ENCODE measurements around the gene IL17REL.

GRCh38 chr22:50057278-50058060 is 44.9 kb upstream of the IL17REL start:
- TF ChIP-seq, protein P1, sequence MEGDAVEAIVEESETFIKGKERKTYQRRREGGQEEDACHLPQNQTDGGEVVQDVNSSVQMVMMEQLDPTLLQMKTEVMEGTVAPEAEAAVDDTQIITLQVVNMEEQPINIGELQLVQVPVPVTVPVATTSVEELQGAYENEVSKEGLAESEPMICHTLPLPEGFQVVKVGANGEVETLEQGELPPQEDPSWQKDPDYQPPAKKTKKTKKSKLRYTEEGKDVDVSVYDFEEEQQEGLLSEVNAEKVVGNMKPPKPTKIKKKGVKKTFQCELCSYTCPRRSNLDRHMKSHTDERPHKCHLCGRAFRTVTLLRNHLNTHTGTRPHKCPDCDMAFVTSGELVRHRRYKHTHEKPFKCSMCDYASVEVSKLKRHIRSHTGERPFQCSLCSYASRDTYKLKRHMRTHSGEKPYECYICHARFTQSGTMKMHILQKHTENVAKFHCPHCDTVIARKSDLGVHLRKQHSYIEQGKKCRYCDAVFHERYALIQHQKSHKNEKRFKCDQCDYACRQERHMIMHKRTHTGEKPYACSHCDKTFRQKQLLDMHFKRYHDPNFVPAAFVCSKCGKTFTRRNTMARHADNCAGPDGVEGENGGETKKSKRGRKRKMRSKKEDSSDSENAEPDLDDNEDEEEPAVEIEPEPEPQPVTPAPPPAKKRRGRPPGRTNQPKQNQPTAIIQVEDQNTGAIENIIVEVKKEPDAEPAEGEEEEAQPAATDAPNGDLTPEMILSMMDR (IDR thresholded peaks at IDR 0.05): no peak
- TF ChIP-seq POLR2AphosphoS5 (IDR thresholded peaks at IDR 0.05) (no peak), POLR2A (IDR thresholded peaks at IDR 0.05) (no peak)
